Smooth muscle cell (in vitro differentiated cells): ENCODE results near the gene MAP3K19. TPM values are rescaled to one million over a fixed set of nuclear protein-coding genes. Genes with fewer than 3 reads are reported as not detected.

Source experiments
- DNase-seq: peaks from one replicate; lab custom pipeline; 2025; ENCODE audit not compliant: unreplicated experiment; lab: John Stamatoyannopoulos, UW
- H2AFZ ChIP-seq: fragments of 200-600 bp; sonication (generic); 2 replicates; pipeline ENCODE4 v1.6.0; 2016; ENCODE audit warnings: antibody characterized with exemption, low read depth, mild to moderate bottlenecking
- H3F3A ChIP-seq: fragments of 200-600 bp; sonication (generic); 2 replicates; pipeline ENCODE4 v1.6.0; 2017; ENCODE audit warnings: antibody characterized with exemption, low read depth
- H3K27ac ChIP-seq: fragments of 200-600 bp; sonication (generic); 2 replicates; pipeline ENCODE4 v1.5.1; 2016; ENCODE audit warnings: low read depth, mild to moderate bottlenecking
- H3K27me3 ChIP-seq: fragments of 200-600 bp; sonication (generic); 2 replicates; pipeline ENCODE4 v1.6.1; 2016; ENCODE audit warnings: low read depth, mild to moderate bottlenecking
- H3K36me3 ChIP-seq: fragments of 200-600 bp; sonication (generic); 2 replicates; pipeline ENCODE4 v1.5.1; 2016; ENCODE audit warnings: low read depth
- H3K4me1 ChIP-seq: fragments of 200-600 bp; sonication (generic); 2 replicates; pipeline ENCODE4 v1.5.1; 2016; ENCODE audit warnings: low read depth
- H3K4me2 ChIP-seq: fragments of 200-600 bp; sonication (generic); 2 replicates; pipeline ENCODE4 v1.6.0; 2016; ENCODE audit warnings: mild to moderate bottlenecking
- H3K4me3 ChIP-seq: fragments of 200-600 bp; sonication (generic); 2 replicates; pipeline ENCODE4 v1.5.1; 2016; ENCODE audit warnings: mild to moderate bottlenecking
- H3K79me2 ChIP-seq: fragments of 200-600 bp; sonication (generic); 2 replicates; pipeline ENCODE4 v1.6.0; 2016; ENCODE audit warnings: low read depth, mild to moderate bottlenecking
- H3K9ac ChIP-seq: fragments of 200-600 bp; sonication (generic); 2 replicates; pipeline ENCODE4 v1.6.0; 2016; ENCODE audit warnings: low read depth
- H3K9me3 ChIP-seq: fragments of 200-600 bp; sonication (generic); replicated peaks from 2 replicates; pipeline ENCODE4 v1.5.1; 2016; ENCODE audit warnings: low read depth
- H4K20me1 ChIP-seq: fragments of 200-600 bp; sonication (generic); 2 replicates; pipeline ENCODE4 v1.6.0; 2016; ENCODE audit warnings: low read depth
- CTCF ChIP-seq: fragments of 200-600 bp; sonication (generic); IDR thresholded peaks from 2 replicates; pipeline ENCODE4 v1.5.1; 2017; ENCODE audit warnings: borderline replicate concordance, mild to moderate bottlenecking, antibody characterized with exemption; ENCODE audit not compliant: insufficient read depth, poor library complexity, severe bottlenecking
- WGBS: methylation state at CpG from one replicate; pipeline ENCODE4 v1.1.7; 2016; ENCODE audit warnings: low lambda C conversion rate; 5-methylcytosine and 5-hydroxymethylcytosine counted together
- polyA plus RNA-seq: library from polyadenylated mRNA; unstranded; fragments of >200 nt; fragmentation: Nextera tagmentation; extraction: Ambion mirVana; gene quantifications from 2 replicates; pipeline ENCODE4 v1.2.1, GENCODE V29; 2016
- total RNA-seq: library from RNA; depleted of rRNA; stranded (reverse); fragments of >200 nt; gene quantifications from 2 replicates; pipeline ENCODE4 v1.2.3, GENCODE V29; 2014

The MAP3K19 gene
- total and polyA plus RNA-seq, 2 experiments from 2014 or later = 0.14 TPM; not detected in 1

GRCh38 chr2:134917360-134917865, 129.8 kb downstream of the MAP3K19 start:
- H3F3A ChIP-seq = peaks cover 10% of the 10 kb centered on the region
- H3K4me2 ChIP-seq = peak overlapping the region; percentile 84
- H3K4me1 ChIP-seq = peaks cover 12% of the 10 kb centered on the region
- H3K36me3 ChIP-seq = no peaks in the 10 kb centered on the region
- H3K4me3 ChIP-seq = peak overlapping the region; percentile 85
- peaks cover 32% of the 10 kb centered on the region for H4K20me1 ChIP-seq
- DNase-seq = no peak
- H3K9me3 ChIP-seq = no peaks in the 10 kb centered on the region
- TF ChIP-seq CTCF = no peak
- peak overlapping the region; percentile 88 for H2AFZ ChIP-seq
- H3K9ac ChIP-seq = peak overlapping the region; percentile 58
- H3K27me3 ChIP-seq = no peaks in the 10 kb centered on the region
- H3K79me2 ChIP-seq = peaks cover 35% of the 10 kb centered on the region
- peak overlapping the region; percentile 96 for H3K27ac ChIP-seq
- WGBS = 48% methylated on average over 16 of the region's 16 CpGs

Other genes starting within 250 kb of the MAP3K19 start
- not detected in 2 replicates for gene ACMSD, start 208.8 kb downstream of the MAP3K19 start, total RNA-seq
- not detected in 2 replicates for gene ACMSD, start 208.8 kb downstream of the MAP3K19 start, polyA plus RNA-seq
- gene CCNT2, start 128.6 kb downstream of the MAP3K19 start, total RNA-seq = 45.8 and 74.2 TPM in 2 replicates
- 16.1 and 20.0 TPM in 2 replicates for gene CCNT2, start 128.6 kb downstream of the MAP3K19 start, polyA plus RNA-seq
- 39.8 and 58.5 TPM in 2 replicates for gene RAB3GAP1, start 4.8 kb upstream of the MAP3K19 start, total RNA-seq
- 14.6 and 18.3 TPM in 2 replicates for gene RAB3GAP1, start 4.8 kb upstream of the MAP3K19 start, polyA plus RNA-seq